GM12892 (cell line): Measurements from ENCODE around the gene PEPD.

Experiments
- DNase-seq: peaks from one replicate; pipeline ENCODE4 v3.0.0; 2011; ENCODE audit not compliant: insufficient read length
- FAIRE-seq: peaks from 2 replicates; lab custom pipeline; 2011; peaks lifted over from hg19 to GRCh38; lab: Jason Lieb, UNC
- POLR2A ChIP-seq: IDR thresholded peaks from 2 replicates; pipeline ENCODE4 v1.6.1; 2011; ENCODE audit warnings: low read depth, low read length, control low read depth
- POLR2AphosphoS5 ChIP-seq: IDR thresholded peaks from 2 replicates; pipeline ENCODE4 v1.6.1; 2011; ENCODE audit warnings: low read depth, low read length, control low read depth
- TAF1 ChIP-seq: IDR thresholded peaks from 2 replicates; pipeline ENCODE4 v1.6.1; 2011; ENCODE audit warnings: low read depth, mild to moderate bottlenecking, control low read depth, low read length, borderline replicate concordance

Gene PEPD

DNA sequence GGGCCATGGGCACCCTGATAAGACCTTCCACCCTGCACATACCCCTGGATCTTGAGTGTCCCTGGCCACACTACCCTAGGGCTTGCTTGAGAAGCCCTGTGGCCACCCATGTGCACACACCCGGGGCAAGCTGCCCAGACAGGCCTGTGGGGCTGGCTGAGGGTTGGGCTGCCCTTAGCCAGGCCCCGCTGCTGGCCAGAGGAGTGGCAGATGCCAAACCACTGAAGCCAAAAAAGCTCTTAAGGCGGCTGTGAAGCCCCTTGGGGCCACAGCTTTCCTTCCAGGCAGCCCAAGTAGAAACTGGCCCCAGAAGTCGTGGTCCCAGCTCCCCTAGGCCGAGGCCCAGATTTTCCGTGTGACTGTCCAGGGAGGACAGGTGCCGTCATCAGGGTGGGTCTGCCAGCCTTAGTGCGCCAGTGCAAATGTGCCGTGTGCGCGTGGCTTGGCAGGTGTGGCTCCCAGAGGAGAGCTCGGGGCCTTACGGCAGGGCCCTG lies 133.3 kb downstream of the PEPD start:
- FAIRE-seq: no peak
- peak; percentile 16 for DNase-seq
- TF ChIP-seq TAF1: no peak
- no peak for TF ChIP-seq POLR2A
- TF ChIP-seq POLR2AphosphoS5: no peak

- TF ChIP-seq TAF1: no peak
- no peak for TF ChIP-seq POLR2A
- TF ChIP-seq POLR2AphosphoS5: no peak
- FAIRE-seq (no peak), DNase-seq (no peak)
These were observed 134.0 kb downstream of the PEPD start for GRCh38 chr19:33387351-33388230.

- TF ChIP-seq POLR2A (no peak), POLR2AphosphoS5 (no peak), TAF1 (no peak)
- no peak for FAIRE-seq
These were observed 135.2 kb downstream of the PEPD start for GRCh38 chr19:33386361-33386858.

DNA sequence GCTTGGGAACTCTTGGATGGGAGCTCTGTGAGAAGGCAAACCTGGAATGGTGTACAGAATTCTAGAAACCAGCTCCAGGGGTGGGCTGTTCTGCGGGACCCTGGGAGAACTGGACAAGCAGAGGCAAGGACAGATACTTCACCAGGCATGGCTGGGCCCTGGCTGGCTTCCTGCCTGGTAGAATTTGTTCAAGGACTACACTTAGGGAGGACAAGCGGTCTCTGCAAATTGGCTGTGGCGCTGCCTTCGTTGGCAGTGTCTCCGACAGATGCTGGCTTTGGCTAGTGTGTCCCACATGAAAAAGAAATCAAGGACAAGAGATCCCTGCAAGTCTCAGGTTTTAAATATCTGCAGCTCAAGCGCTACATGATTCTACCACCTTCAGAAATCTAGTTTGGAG lies 135.6 kb downstream of the PEPD start:
- TF ChIP-seq POLR2A (no peak), TAF1 (no peak), POLR2AphosphoS5 (no peak)
- FAIRE-seq: no peak
- DNase-seq: no peak

More at GRCh38 chr19:33386361-33386858, 135.2 kb downstream of the PEPD start:
- no peak for DNase-seq

DNA sequence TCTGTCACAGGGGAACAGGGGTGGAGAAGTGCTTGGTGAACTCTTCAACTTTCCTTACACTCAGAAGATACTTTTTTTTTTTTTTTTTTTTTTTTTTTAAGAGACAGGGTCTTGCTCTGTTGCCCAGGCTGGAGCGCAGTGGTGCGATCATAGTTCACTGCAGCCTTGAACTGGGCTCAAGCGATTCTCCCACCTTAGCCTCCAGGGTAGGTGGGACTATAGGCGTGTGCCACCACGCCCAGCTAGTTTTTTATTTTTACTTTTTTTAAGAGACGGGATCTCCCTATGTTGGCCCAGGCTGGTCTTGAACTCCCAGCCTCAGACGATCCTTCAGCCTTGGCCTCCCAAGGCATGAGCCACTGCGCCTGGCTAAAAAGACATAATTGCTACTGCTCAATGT lies 136.6 kb downstream of the PEPD start:
- TF ChIP-seq POLR2A: no peak
- TF ChIP-seq TAF1: no peak
- TF ChIP-seq POLR2AphosphoS5: no peak
- no peak for DNase-seq
- no peak for FAIRE-seq

- FAIRE-seq (no peak), DNase-seq (no peak)
- TF ChIP-seq POLR2AphosphoS5: no peak
- no peak for TF ChIP-seq TAF1
- no peak for TF ChIP-seq POLR2A
These were observed 137.8 kb downstream of the PEPD start for GRCh38 chr19:33383720-33384292.

GRCh38 chr19:33382982-33383381 lies 138.6 kb downstream of the PEPD start:
- DNase-seq (no peak), FAIRE-seq (no peak)
- TF ChIP-seq POLR2AphosphoS5 (no peak), POLR2A (no peak), TAF1 (no peak)

DNA sequence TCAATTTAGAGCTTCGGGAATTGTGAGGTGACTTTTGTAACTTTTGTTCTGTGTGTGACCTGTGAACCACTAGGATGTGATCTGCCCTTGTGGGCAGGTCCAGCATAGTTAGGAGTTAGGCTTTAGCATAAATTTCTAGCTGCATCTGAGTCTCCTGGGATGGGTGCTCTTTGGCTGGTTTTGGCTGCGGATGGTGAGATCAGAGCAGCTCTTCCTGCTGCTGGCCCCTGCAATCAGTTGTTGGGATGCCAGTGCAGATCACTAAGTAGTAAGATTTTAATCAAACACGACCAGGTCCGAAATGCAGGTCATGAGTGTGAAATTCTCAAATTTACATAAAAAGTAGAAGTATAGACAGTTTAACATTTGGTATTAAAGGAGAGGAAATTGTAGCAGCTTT lies 139.6 kb downstream of the PEPD start:
- FAIRE-seq (no peak), DNase-seq (no peak)
- TF ChIP-seq POLR2AphosphoS5: no peak
- no peak for TF ChIP-seq POLR2A
- TF ChIP-seq TAF1: no peak

DNA sequence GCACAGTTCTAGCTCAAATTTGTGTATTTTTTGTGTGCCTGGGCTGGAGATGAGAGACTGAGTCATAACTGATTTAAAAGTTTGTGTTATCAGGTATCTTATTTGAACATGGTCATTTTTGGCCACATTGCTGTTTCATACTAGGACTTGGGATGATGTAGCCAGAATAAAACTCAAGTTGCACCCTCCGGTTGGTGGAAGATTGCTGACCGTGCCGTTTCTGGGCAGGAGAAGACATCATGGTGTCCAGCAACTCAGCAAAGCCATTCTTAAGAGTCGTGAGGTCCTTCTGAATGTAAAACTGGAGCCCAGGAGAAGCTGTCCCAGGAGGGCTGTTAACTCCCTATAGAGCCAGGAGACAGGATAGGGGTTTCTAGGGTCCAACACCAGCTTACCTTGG lies 140.5 kb downstream of the PEPD start:
- FAIRE-seq: no peak
- TF ChIP-seq POLR2AphosphoS5: no peak
- TF ChIP-seq POLR2A: no peak

GRCh38 chr19:33379151-33379829 lies 142.3 kb downstream of the PEPD start:
- FAIRE-seq (no peak), DNase-seq (no peak)
- no peak for TF ChIP-seq POLR2A
- TF ChIP-seq TAF1: no peak
- TF ChIP-seq POLR2AphosphoS5: no peak

More for the DNA sequence above, 140.5 kb downstream of the PEPD start:
- no peak for DNase-seq

DNA sequence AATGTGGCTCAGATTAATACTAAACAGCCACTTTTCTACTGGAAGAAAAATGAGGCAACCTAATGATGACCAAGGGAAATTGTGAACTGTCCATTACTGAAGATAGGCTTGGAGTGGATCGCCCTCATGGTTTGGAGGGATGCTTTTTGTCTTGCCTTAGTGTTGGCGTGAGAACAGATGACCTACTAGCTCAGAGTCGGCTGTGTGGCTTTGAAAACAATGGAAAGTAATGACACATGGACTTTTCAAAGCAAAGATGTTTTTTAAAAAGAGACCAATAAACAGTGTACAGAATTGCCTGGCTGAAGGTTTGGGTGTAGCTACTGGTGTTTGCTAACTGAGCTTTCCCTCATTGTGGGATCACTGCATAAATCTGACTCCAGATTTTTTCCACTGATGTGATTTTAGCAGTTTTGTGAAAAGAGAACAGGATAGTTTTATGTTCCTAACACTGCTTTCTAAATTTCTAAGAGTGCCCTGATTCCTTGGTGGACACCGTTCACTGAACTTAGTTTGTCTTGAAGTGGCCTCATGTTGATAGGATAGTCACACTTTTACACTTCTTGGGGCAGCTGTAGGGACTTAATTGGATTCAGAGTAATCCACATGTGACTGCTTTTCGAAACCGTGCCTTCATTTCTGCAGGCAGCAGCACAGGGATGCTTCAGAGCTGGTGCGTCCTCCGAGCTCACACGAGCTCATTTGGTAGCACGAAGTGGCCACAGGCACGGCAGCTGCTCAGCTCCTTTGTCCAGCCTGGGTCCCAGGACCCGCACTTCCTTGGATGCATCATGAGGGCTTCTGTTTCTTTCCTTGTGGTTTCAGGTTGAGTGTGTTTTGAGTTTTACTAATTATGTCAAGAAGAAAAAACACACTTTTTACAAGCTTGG lies 143.8 kb downstream of the PEPD start:
- no peak for FAIRE-seq
- no peak for TF ChIP-seq TAF1
- no peak for TF ChIP-seq POLR2A
- no peak for TF ChIP-seq POLR2AphosphoS5
- DNase-seq: no peak
